Pancreas (tissue), 10 donors: Measurements from ENCODE around the gene HDAC10. TPM values are rescaled to one million over a fixed set of nuclear protein-coding genes. Genes with fewer than 3 reads are reported as not detected.

Experiments
- ATAC-seq, 4 donors: fragments of 200-7000 bp; cut with Tn5 transposase; one replicate each; pipeline versions ENCODE4 v1.8.0 to v1.9.1; 2020; ENCODE audit warnings: mild to moderate bottlenecking in 4 of 4, moderate library complexity in 4 of 4
- DNase-seq, 6 donors: peaks; one replicate each; pipeline ENCODE4 v3.0.0-alpha.2; 2020
- FAIRE-seq: peaks from 2 replicates; lab custom pipeline; 2012; peaks lifted over from hg19 to GRCh38; lab: Jason Lieb, UNC
- H3K27ac ChIP-seq, 4 donors: fragments of 200-600 bp; sonication (generic); 1 replicate in 3 of 4; 2 replicates in 1 of 4; pipeline versions ENCODE4 v1.5.0 to v1.8.0; 2020
- H3K27me3 ChIP-seq, 4 donors: fragments of 200-600 bp; one replicate each; pipeline ENCODE4 v1.8.0; 2021
- H3K36me3 ChIP-seq, 3 donors: fragments of 200-600 bp; sonication (generic) in 1 of 3; one replicate each; pipeline versions ENCODE4 v1.5.0 to v1.8.0; 2020 to 2021
- H3K4me1 ChIP-seq, 3 donors: fragments of 200-600 bp; one replicate each; pipeline ENCODE4 v1.8.0; 2021
- H3K4me3 ChIP-seq, 4 donors: fragments of 200-600 bp; sonication (generic) in 2 of 4; one replicate each; pipeline versions ENCODE4 v1.5.0 to v1.8.0; 2020 to 2021
- H3K9me3 ChIP-seq, 4 donors: fragments of 200-600 bp; one replicate each; pipeline ENCODE4 v1.8.0; 2021
- WGBS, 2 donors: extraction: QIAGEN DNeasy Blood & Tissue Kit; methylation state at CpG; one replicate each; pipeline ENCODE4 v1.1.7; 2013; 5-methylcytosine and 5-hydroxymethylcytosine counted together
- intact Hi-C, 3 donors: fragments of 100-400 bp; cut with DNase I; formaldehyde crosslinking; loops; one replicate each; pipeline versions ENCODE4 v1.11.1 to v1.14.2; 2022
- polyA plus RNA-seq, 2 donors: library from polyadenylated mRNA; stranded (reverse); fragments of 200-250 nt; gene quantifications; one replicate each; pipeline ENCODE4 v1.2.3, GENCODE V29; 2013
- total RNA-seq, 6 donors: library from RNA; stranded (reverse); fragmentation: NEBNext Ultra II Directional in 4 of 6; extraction: Animal tissue kit (Norgen Biotek cat#: 25700) in 4 of 6; gene quantifications; one replicate each; pipeline versions ENCODE4 v1.2.1 to v1.2.4, GENCODE V29; 2021 to 2023
- TF ChIP-seq, protein P1 (sequence below), 4 donors: fragments of 200-600 bp; sonication (generic) in 3 of 4; IDR thresholded peaks; one replicate each; pipeline versions ENCODE4 v1.5.0 to v1.8.0; 2021; ENCODE audit warnings: antibody characterized with exemption in 4 of 4
- donor health status: healthy with polysubstance abuse.
- donor health status: DM: no; HTN: no; CAD: no; lungs with moderate emphysema.
- donor health status: DM: no; HTN: no; CAD: no.
- donor health status: control.
- donor health status: control.
- donor health status: Bipolar disorder and iron deficiency.
- donor health status: DM: yes; HTN: yes; CAD: no.
- donor health status: DM: no; HTN: no; CAD: no.
- donor health status: DM: no; HTN: no; CAD: no.
- donor health status: DM: yes; HTN: yes; CAD: no.

Gene HDAC10
- total and polyA plus RNA-seq, 8 donors = 17.0 to 78.3 (median 21.8) TPM

GRCh38 chr22:50200461-50201190, 50.4 kb downstream of the HDAC10 start, which contains the start of gene SELENOO:
Gene SELENOO, plus strand, starts transcription at chr22:50201011. Its CDS starts 26 bp downstream, at chr22:50201037.
- peak; percentile 89 to 92 (median 90) for ATAC-seq

DNA sequence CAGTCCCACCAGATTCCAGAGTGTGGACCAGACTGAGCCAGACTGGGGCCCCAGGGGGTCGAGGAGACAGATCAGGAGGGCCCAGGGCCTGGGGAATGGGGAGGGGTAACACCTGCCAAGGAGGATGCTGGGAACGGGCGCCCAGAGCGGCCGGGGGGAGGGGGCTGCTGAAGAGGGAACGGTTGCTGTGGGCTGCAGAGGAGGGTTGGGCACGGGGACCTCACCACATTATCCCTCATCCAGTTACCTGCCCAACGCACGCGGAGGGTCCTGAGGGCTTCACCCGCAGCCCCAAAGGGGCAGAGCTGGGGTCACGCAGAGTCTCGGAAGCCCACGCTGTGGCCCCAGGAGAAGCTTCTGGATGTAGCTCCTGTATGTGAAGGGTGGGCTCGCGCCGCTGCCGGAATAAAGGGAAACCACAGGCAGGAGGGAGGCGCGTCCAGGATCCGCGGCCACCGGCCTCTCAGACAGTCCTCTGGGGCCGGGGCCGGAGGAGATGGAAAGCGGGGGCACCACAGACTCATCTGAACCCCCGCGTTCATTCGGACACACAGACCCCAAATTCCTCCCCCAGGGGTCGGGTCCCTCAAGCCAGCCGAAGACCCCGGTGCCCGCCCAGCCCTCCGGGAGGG, 51.1 kb downstream of the HDAC10 start:
- TF ChIP-seq, protein P1, sequence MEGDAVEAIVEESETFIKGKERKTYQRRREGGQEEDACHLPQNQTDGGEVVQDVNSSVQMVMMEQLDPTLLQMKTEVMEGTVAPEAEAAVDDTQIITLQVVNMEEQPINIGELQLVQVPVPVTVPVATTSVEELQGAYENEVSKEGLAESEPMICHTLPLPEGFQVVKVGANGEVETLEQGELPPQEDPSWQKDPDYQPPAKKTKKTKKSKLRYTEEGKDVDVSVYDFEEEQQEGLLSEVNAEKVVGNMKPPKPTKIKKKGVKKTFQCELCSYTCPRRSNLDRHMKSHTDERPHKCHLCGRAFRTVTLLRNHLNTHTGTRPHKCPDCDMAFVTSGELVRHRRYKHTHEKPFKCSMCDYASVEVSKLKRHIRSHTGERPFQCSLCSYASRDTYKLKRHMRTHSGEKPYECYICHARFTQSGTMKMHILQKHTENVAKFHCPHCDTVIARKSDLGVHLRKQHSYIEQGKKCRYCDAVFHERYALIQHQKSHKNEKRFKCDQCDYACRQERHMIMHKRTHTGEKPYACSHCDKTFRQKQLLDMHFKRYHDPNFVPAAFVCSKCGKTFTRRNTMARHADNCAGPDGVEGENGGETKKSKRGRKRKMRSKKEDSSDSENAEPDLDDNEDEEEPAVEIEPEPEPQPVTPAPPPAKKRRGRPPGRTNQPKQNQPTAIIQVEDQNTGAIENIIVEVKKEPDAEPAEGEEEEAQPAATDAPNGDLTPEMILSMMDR (IDR thresholded peaks at IDR 0.05) = no peak
- peaks cover 0 to 23% (median 0%) of the 10 kb centered on the region in 3 donors for H3K36me3 ChIP-seq
- FAIRE-seq = no peak
- H3K27ac ChIP-seq = peak overlapping the region in 3 of 4 donors; percentile 17 to 64 (median 60)
- peak overlapping the region; percentile 61 to 86 (median 82) for H3K4me3 ChIP-seq
- no peaks in the 10 kb centered on the region for H3K9me3 ChIP-seq
- peak; percentile 1 to 7 (median 6) for ATAC-seq
- DNase-seq = peak in 3 of 6 donors; percentile 31 to 86 (median 56)
- peaks cover 0 to 13% (median 6%) of the 10 kb centered on the region in 3 donors for H3K4me1 ChIP-seq
- no peaks in the 10 kb centered on the region for H3K27me3 ChIP-seq
- intact Hi-C loops = no loop called here
- WGBS, 2 donors = 28 to 34% methylated on average over 18 to 34 of the region's 34 CpGs

More at GRCh38 chr22:50200461-50201190, 50.4 kb downstream of the HDAC10 start, which contains the start of gene SELENOO:
- TF ChIP-seq, protein P1 (IDR thresholded peaks at IDR 0.05) = no peak
- intact Hi-C loops = no loop called here
- H3K27ac ChIP-seq = peak within 1 kb of the TSS; percentile 45 to 64 (median 59)
- peaks cover 0 to 13% (median 6%) of the 10 kb centered on the region in 3 donors for H3K4me1 ChIP-seq
- WGBS, 2 donors = 0% methylated on average over 50 to 105 of the region's 105 CpGs
- peak within 1 kb of the TSS; percentile 61 to 86 (median 82) for H3K4me3 ChIP-seq
- H3K9me3 ChIP-seq = no peaks in the 10 kb centered on the region
- DNase-seq (peak; percentile 87 to 96 (median 93)), FAIRE-seq (no peak)
- no peaks in the 10 kb centered on the region for H3K27me3 ChIP-seq
- peaks cover 0 to 23% (median 0%) of the 10 kb centered on the region in 3 donors for H3K36me3 ChIP-seq

DNA sequence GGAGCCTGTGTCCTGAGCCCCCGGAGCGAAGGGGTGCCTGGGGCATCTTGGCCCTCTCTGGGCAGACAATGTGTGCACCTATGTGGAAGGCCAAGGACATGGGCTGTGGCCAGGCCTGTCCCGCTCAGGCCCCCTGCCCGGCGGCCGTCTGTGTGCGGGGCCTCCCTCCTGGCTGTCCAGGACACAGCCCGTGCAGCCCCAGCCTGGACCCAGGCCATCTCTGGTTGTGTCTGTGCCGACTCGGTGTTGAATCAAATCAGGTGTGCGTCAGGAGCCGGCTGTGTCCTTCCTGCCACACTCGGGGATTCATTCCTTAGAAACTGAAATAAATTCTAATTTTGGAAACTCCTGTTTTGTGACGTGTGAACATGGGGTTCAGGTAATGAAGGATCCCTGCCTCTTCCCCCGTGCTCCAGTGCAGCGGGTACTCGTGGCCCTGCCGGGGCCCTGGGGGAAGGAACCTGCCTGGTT, 51.8 kb downstream of the HDAC10 start:
- intact Hi-C loops = no loop called here
- H3K27me3 ChIP-seq = no peaks in the 10 kb centered on the region
- DNase-seq (peak in 3 of 6 donors; percentile 24 to 85 (median 62)), FAIRE-seq (no peak), ATAC-seq (no peak)
- peaks cover 0 to 13% (median 6%) of the 10 kb centered on the region in 3 donors for H3K4me1 ChIP-seq
- no peak overlapping the region for H3K4me3 ChIP-seq
- WGBS, 2 donors = 72 to 74% methylated on average over 18 of the region's 18 CpGs
- peaks cover 0 to 26% (median 0%) of the 10 kb centered on the region in 3 donors for H3K36me3 ChIP-seq
- H3K27ac ChIP-seq = no peak overlapping the region
- TF ChIP-seq, protein P1 (IDR thresholded peaks at IDR 0.05) = no peak
- no peaks in the 10 kb centered on the region for H3K9me3 ChIP-seq

DNA sequence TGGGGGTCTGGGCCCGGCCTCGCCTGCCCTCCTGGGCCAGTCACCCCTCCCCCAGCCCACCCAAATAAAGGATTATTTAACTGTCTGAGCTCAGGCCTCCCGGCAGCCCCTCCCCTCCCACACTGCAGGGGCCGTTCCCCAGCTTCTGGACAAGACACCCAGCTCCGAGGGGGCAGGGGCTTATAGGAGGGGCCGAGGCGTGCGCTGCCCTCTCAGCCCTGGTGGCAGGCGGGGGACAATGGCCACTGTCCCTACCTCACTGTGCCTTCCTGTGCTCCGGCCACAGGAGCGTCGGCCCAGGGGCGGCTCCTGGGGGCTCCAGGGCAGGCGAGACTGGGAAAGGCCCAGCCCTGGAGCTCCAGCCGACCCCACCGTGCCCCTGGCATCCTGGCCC, 52.4 kb downstream of the HDAC10 start:
- ATAC-seq = no peak

More for the DNA sequence above, 52.4 kb downstream of the HDAC10 start:
- intact Hi-C loops = no loop called here
- peak in 1 of 6 donors; percentile 51 for DNase-seq
- H3K9me3 ChIP-seq = no peaks in the 10 kb centered on the region
- peaks cover 0 to 30% (median 0%) of the 10 kb centered on the region in 3 donors for H3K36me3 ChIP-seq
- no peak overlapping the region for H3K27ac ChIP-seq
- TF ChIP-seq, protein P1 (IDR thresholded peaks at IDR 0.05) = no peak
- no peak for FAIRE-seq
- WGBS, 2 donors = 90% methylated on average over 15 to 16 of the region's 16 CpGs
- no peak overlapping the region for H3K4me3 ChIP-seq
- peaks cover 0 to 13% (median 6%) of the 10 kb centered on the region in 3 donors for H3K4me1 ChIP-seq
- no peaks in the 10 kb centered on the region for H3K27me3 ChIP-seq
